T-helper 1 cell treated with Interleukin-12 subunit alpha and Interleukin-12 subunit beta and Interleukin-4 antibody, amounts not matched to agents 30 μg/mL and 1 μg/mL, for 36 hours (primary cell): ENCODE data around the gene PRKCE.

Experiments
- H3K27ac Mint-ChIP-seq: one replicate; pipeline ENCODE4 v1.8.0; 2021; ENCODE audit warnings: mild to moderate bottlenecking, mixed read lengths
- H3K27me3 Mint-ChIP-seq: one replicate; pipeline ENCODE4 v1.8.0; 2021; ENCODE audit warnings: low read depth, mixed read lengths
- H3K36me3 Mint-ChIP-seq: one replicate; pipeline ENCODE4 v1.8.0; 2021; ENCODE audit warnings: low read depth, mixed read lengths
- H3K4me1 Mint-ChIP-seq: one replicate; pipeline ENCODE4 v1.8.0; 2021; ENCODE audit warnings: low read depth, mixed read lengths
- H3K4me3 Mint-ChIP-seq: one replicate; pipeline ENCODE4 v1.8.0; 2021; ENCODE audit warnings: mild to moderate bottlenecking, moderate library complexity, mixed read lengths
- H3K9me3 Mint-ChIP-seq: one replicate; pipeline ENCODE4 v1.8.0; 2021; ENCODE audit warnings: mixed read lengths

PRKCE gene

DNA sequence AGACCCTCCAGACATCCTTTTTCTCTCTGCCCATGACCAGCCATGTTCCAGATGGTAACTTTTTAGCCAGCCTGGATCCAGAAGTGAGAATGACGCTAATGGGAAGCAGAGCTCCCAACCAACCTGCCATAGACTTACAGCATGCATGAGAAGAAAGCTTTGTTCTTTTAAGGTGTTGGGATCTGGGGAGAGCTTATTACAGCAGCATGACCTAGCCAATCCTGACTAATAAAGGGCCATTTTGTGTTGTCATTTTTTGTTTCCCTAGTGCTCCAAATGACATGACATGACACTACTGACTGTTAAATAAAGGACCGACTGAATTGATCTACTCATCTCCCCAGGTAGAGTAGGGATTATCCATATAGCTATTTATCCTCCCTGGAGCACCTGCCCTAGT lies 5.2 kb upstream of the PRKCE start:
- Mint-ChIP-seq H3K4me3 (no peak overlapping the region), H3K36me3 (peaks cover 2% of the 10 kb centered on the region), H3K27me3 (peaks cover 50% of the 10 kb centered on the region), H3K27ac (no peak overlapping the region), H3K9me3 (no peaks in the 10 kb centered on the region), H3K4me1 (peaks cover 10% of the 10 kb centered on the region)

- no peak overlapping the region for H3K4me3 Mint-ChIP-seq
These were observed 4.1 kb upstream of the PRKCE start for GRCh38 chr2:45647356-45647755.

GRCh38 chr2:45647986-45648520 lies 3.4 kb upstream of the PRKCE start:
- H3K27ac Mint-ChIP-seq = no peak overlapping the region
- no peak overlapping the region for H3K4me3 Mint-ChIP-seq
- H3K4me1 Mint-ChIP-seq = peaks cover 22% of the 10 kb centered on the region
- peaks cover 8% of the 10 kb centered on the region for H3K36me3 Mint-ChIP-seq
- no peaks in the 10 kb centered on the region for H3K9me3 Mint-ChIP-seq
- peaks cover 48% of the 10 kb centered on the region for H3K27me3 Mint-ChIP-seq

More at GRCh38 chr2:45647356-45647755, 4.1 kb upstream of the PRKCE start:
- Mint-ChIP-seq H3K27ac (no peak overlapping the region), H3K27me3 (peaks cover 44% of the 10 kb centered on the region), H3K36me3 (peaks cover 2% of the 10 kb centered on the region), H3K9me3 (no peaks in the 10 kb centered on the region), H3K4me1 (peaks cover 15% of the 10 kb centered on the region)

DNA sequence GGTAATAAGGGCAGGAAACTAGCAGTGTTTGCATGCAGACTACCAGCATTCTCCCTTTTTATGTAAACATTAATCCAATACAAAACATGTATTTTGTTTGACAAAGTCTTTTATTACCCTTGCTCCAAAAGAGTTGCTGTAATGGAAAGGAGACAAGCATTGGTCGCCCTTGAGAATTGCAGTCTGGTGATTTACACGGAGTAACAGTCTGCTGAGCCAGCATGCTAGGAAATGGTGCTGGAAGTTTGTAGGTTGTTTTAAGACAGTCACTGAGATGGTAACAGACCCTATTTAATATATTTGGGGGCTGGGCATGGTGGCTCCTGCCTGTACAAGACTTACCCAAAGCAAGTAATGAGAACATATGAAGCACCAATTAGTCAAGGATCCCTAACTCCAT lies 2.8 kb upstream of the PRKCE start:
- no peak overlapping the region for H3K27ac Mint-ChIP-seq
- peaks cover 22% of the 10 kb centered on the region for H3K4me1 Mint-ChIP-seq
- H3K36me3 Mint-ChIP-seq = peaks cover 8% of the 10 kb centered on the region
- H3K4me3 Mint-ChIP-seq = no peak overlapping the region
- H3K9me3 Mint-ChIP-seq = no peaks in the 10 kb centered on the region
- peaks cover 49% of the 10 kb centered on the region for H3K27me3 Mint-ChIP-seq

DNA sequence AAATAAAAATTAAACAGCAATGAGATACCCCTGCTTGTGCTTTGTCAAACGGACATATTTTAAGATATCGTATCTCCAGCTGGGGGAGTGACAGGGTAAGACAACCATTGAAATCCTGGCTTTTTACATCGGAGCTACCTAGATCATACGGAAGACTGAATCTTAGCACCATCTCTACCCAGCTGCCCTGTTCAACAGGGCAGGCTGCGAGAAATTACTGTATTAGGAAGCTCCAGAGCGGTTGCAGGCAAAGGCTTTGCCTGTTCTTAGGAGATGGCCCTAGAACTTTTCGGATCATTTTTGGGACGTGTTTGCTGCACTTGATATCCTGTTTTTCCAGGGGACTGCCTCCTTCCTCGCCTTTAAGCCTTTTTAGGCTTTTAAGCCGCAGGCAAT lies 2.0 kb upstream of the PRKCE start:
- H3K4me1 Mint-ChIP-seq = peaks cover 27% of the 10 kb centered on the region
- no peaks in the 10 kb centered on the region for H3K9me3 Mint-ChIP-seq
- H3K27ac Mint-ChIP-seq = peak overlapping the region; percentile 29
- H3K4me3 Mint-ChIP-seq = peak overlapping the region; percentile 76
- H3K36me3 Mint-ChIP-seq = peaks cover 8% of the 10 kb centered on the region
- peaks cover 41% of the 10 kb centered on the region for H3K27me3 Mint-ChIP-seq

GRCh38 chr2:45649858-45650811 lies 1.3 kb upstream of the PRKCE start:
- Mint-ChIP-seq H3K27me3 (peaks cover 41% of the 10 kb centered on the region), H3K9me3 (no peaks in the 10 kb centered on the region), H3K36me3 (peaks cover 8% of the 10 kb centered on the region), H3K27ac (peak overlapping the region; percentile 82), H3K4me1 (peaks cover 27% of the 10 kb centered on the region), H3K4me3 (peak overlapping the region; percentile 99)

GRCh38 chr2:45650851-45651414 lies 542 bp upstream of the PRKCE start:
- Mint-ChIP-seq H3K4me3 (peak overlapping the region; percentile 99), H3K27ac (peak overlapping the region; percentile 99), H3K27me3 (peaks cover 36% of the 10 kb centered on the region), H3K4me1 (peaks cover 27% of the 10 kb centered on the region), H3K9me3 (no peaks in the 10 kb centered on the region), H3K36me3 (peaks cover 8% of the 10 kb centered on the region)

- peaks cover 33% of the 10 kb centered on the region for H3K27me3 Mint-ChIP-seq
- peaks cover 8% of the 10 kb centered on the region for H3K36me3 Mint-ChIP-seq
- H3K9me3 Mint-ChIP-seq = no peaks in the 10 kb centered on the region
- H3K4me1 Mint-ChIP-seq = peaks cover 27% of the 10 kb centered on the region
- peak overlapping the region; percentile 80 for H3K4me3 Mint-ChIP-seq
- peak overlapping the region; percentile 70 for H3K27ac Mint-ChIP-seq
These were observed 886 bp downstream of the PRKCE start for GRCh38 chr2:45652090-45653031.

DNA sequence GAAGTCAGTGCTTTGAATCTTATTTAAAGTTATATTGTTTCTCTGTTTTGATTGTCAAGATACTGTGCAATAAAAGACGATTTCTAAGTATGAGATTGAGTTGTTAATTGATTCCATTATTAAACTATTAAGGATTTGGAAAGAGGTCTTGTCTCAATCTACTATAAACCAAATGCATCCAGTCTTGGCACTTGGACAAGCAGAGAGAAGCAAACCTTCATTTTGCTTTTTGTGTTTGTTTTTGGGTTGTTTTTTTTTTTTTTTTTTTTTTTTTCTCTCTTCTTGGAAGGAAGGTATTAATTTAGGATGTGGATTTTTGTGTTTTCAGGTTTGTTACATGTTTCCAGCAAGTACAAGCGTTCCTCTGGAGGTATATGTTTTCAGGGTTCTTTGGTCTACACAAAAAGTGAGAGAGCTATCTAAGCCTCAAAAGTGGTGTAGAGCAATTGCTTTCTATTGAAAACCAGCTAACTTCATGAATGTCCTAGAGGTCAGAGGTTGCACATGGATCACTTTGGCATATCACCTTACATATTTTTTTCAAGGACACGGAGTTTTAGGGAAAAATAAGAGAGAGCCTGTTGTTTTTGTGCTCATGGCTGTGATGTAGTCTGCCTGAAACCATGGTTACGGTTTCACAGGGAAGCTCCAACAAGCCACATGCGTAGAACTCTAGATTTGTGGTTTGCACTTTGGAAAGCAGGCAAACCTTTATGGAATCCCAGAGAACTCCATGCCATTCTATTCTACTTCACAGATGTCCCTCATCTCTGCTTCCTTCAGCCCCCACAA lies 1.8 kb downstream of the PRKCE start:
- H3K27ac Mint-ChIP-seq = peak overlapping the region; percentile 70

GRCh38 chr2:45654250-45654649 lies 2.8 kb downstream of the PRKCE start:
- Mint-ChIP-seq H3K4me1 (peaks cover 26% of the 10 kb centered on the region), H3K27ac (no peak overlapping the region), H3K4me3 (no peak overlapping the region), H3K27me3 (peaks cover 24% of the 10 kb centered on the region), H3K9me3 (no peaks in the 10 kb centered on the region), H3K36me3 (peaks cover 8% of the 10 kb centered on the region)

More for the DNA sequence above, 1.8 kb downstream of the PRKCE start:
- Mint-ChIP-seq H3K4me3 (peak overlapping the region; percentile 80), H3K4me1 (peaks cover 27% of the 10 kb centered on the region), H3K9me3 (no peaks in the 10 kb centered on the region), H3K27me3 (peaks cover 28% of the 10 kb centered on the region), H3K36me3 (peaks cover 8% of the 10 kb centered on the region)

DNA sequence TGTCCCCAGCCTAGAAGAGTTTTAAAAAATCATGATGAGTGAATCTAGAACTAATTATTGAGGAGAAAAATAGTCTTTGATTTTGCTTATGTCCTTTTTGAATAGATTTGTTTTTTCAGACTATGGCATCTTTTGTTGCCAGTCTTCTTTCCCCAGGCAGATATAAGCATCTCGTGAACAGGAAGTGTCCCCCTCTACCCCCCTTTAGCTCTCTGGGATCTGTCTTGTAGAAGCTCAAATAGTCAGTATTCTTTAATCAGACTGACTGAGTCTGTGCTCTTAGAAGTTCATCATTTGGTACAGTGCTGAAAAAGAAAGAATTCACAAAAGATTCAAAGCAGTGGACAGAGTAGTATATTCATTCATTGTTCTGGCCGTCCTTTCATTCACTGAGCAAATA lies 10.4 kb downstream of the PRKCE start:
- Mint-ChIP-seq H3K27ac (no peak overlapping the region), H3K36me3 (no peaks in the 10 kb centered on the region), H3K4me3 (no peak overlapping the region), H3K4me1 (no peaks in the 10 kb centered on the region), H3K27me3 (no peaks in the 10 kb centered on the region), H3K9me3 (no peaks in the 10 kb centered on the region)

DNA sequence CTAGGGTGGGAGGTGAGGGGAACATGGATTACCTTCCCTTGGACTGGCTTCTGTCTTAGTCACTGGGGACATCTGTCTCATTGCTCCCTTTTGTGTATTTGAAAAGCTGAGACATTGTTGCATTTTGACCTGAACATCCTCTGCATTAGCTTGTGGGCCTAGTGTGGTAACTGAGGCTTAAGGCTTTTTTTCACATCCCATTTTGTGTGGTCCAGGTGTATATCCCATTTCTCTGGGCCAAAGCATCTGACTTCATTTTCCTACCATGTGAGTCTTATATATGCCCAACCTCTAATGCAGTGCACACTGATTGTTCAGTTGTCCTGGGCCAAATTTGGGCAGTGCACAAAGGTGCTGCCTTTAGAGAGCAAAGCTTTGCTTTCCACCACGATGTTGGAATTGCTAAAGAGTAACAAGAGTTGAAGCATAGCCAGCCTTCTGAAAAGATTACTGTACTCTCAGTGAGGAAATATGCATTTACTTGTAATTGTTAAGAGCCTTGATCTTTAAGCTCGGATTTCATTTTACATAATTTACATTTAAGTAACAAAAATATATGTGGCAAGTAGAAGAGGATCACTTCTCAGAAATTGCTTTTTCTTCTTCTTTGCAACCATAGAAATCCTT lies 13.3 kb downstream of the PRKCE start:
- no peaks in the 10 kb centered on the region for H3K36me3 Mint-ChIP-seq

DNA sequence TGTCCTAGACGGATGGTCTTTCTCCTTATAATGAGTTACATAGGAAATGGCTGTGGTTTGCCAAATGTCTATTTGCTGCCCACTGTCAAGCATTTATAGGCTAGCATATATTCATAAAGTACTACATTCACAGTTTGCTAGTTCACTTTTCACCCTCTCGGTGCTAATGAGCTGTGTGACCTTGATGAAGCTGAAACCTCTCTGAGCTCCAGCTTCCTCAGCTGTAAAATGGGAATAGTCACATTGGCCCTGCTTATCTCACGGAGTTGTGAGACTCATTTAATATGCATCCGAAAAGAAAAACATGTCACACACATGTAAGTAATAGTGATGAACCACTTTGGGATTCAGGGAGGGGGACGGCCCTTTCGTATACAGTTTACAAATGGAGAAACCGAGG lies 17.0 kb downstream of the PRKCE start:
- H3K9me3 Mint-ChIP-seq = no peaks in the 10 kb centered on the region
- H3K4me1 Mint-ChIP-seq = peaks cover 2% of the 10 kb centered on the region
- H3K36me3 Mint-ChIP-seq = no peaks in the 10 kb centered on the region
- H3K27ac Mint-ChIP-seq = no peak overlapping the region
- H3K27me3 Mint-ChIP-seq = no peaks in the 10 kb centered on the region
- no peak overlapping the region for H3K4me3 Mint-ChIP-seq

More for the DNA sequence above, 13.3 kb downstream of the PRKCE start:
- Mint-ChIP-seq H3K9me3 (no peaks in the 10 kb centered on the region), H3K4me3 (no peak overlapping the region), H3K27ac (no peak overlapping the region), H3K4me1 (peaks cover 2% of the 10 kb centered on the region), H3K27me3 (no peaks in the 10 kb centered on the region)
